ENCODE results near the gene ZGLP1.

DNA sequence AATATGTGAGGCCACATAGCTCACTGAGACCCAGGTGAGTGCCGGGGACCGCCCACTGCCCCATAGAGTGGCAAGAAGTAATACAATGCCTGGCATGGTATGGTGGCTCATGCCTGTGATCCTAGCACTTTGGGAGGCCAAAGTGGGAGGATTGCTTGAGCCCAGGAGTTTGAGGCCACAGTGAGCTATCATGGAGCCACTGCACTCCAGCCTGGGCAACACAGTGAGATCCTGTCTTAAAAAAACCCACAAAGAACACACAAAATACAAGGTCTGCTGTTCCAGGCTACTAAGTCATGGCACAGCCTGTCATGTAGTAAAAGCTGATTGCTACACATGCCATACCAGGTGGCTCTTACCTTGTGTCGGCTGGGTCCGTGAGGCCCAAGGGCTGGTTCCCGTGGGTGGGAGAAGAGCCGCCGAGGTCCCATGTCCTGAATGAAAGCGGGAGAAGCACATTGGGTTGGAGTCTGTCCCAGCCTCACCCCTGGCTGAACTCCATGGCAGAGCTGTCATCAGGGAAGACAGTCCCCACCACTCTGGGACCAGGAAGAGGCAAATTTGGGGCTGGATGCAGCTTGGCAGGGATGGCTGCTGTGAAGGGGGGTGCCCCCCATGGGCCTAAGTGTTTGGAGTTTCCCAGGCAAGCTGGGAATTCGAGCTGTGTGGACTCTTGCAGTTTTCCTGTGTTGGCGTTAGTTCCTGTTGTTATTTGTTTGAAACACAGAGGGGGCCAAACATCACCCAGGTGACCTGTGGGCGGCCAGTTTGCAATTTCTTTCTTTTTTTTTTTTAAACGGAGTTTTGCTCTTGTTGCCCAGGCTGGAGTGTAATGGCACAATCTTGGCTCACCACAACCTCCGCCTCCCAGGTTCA, 9.4 kb upstream of the ZGLP1 start:
- TF ChIP-seq, protein P1, sequence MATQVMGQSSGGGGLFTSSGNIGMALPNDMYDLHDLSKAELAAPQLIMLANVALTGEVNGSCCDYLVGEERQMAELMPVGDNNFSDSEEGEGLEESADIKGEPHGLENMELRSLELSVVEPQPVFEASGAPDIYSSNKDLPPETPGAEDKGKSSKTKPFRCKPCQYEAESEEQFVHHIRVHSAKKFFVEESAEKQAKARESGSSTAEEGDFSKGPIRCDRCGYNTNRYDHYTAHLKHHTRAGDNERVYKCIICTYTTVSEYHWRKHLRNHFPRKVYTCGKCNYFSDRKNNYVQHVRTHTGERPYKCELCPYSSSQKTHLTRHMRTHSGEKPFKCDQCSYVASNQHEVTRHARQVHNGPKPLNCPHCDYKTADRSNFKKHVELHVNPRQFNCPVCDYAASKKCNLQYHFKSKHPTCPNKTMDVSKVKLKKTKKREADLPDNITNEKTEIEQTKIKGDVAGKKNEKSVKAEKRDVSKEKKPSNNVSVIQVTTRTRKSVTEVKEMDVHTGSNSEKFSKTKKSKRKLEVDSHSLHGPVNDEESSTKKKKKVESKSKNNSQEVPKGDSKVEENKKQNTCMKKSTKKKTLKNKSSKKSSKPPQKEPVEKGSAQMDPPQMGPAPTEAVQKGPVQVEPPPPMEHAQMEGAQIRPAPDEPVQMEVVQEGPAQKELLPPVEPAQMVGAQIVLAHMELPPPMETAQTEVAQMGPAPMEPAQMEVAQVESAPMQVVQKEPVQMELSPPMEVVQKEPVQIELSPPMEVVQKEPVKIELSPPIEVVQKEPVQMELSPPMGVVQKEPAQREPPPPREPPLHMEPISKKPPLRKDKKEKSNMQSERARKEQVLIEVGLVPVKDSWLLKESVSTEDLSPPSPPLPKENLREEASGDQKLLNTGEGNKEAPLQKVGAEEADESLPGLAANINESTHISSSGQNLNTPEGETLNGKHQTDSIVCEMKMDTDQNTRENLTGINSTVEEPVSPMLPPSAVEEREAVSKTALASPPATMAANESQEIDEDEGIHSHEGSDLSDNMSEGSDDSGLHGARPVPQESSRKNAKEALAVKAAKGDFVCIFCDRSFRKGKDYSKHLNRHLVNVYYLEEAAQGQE (IDR thresholded peaks at IDR 0.05; ENCODE audit: insufficient read depth in 1 of 2, low read depth in 2 of 2, low read length in 2 of 2): no peak
- TF ChIP-seq POLR2AphosphoS5 (IDR thresholded peaks at IDR 0.05; ENCODE audit: low read depth, low read length): no peak
